SK-N-SH treated with all-trans-retinoic acid at 6 μM for 48 hours (cell line): ENCODE results near the gene INSR.

ENCODE experiments used
- ATAC-seq: fragments of 200-7000 bp; cut with Tn5 transposase; 3 replicates; pipeline ENCODE4 v1.9.1; 2020; ENCODE audit warnings: mild to moderate bottlenecking, moderate library complexity
- ARNTL ChIP-seq: fragments of 450-650 bp; formaldehyde crosslinking; IDR thresholded peaks from 2 replicates; pipeline ENCODE4 v1.5.0; 2020; ENCODE audit warnings: low read depth, mild to moderate bottlenecking, moderate library complexity, borderline replicate concordance
- BACH2 ChIP-seq: fragments of 250-450 bp; sonication (Bioruptor Pico); IDR thresholded peaks from 2 replicates; pipeline ENCODE4 v1.9.0; 2021; ENCODE audit warnings: mild to moderate bottlenecking, borderline replicate concordance
- CSRNP3 ChIP-seq: fragments of 250-450 bp; sonication (Bioruptor Pico); IDR thresholded peaks from 2 replicates; pipeline ENCODE4 v1.5.1; 2021; ENCODE audit warnings: mild to moderate bottlenecking, moderate library complexity
- ESRRG ChIP-seq: fragments of 250-450 bp; sonication (Bioruptor Pico); IDR thresholded peaks from 2 replicates; pipeline ENCODE4 v1.6.1; 2021; ENCODE audit warnings: mild to moderate bottlenecking
- GLIS3 ChIP-seq: fragments of 250-450 bp; sonication (Bioruptor Pico); IDR thresholded peaks from 2 replicates; pipeline ENCODE4 v1.5.0; 2020; ENCODE audit warnings: mild to moderate bottlenecking, moderate library complexity
- ISL1 ChIP-seq: fragments of 250-450 bp; sonication (Bioruptor Pico); IDR thresholded peaks from 2 replicates; pipeline ENCODE4 v2.1.2; 2022; ENCODE audit warnings: mild to moderate bottlenecking, moderate library complexity
- OSR1 ChIP-seq: fragments of 250-450 bp; sonication (Bioruptor Pico); IDR thresholded peaks from 2 replicates; pipeline ENCODE4 v1.8.0; 2022; ENCODE audit warnings: moderate library complexity, mild to moderate bottlenecking, inconsistent platforms
- PATZ1 ChIP-seq: fragments of 250-450 bp; sonication (Bioruptor Pico); IDR thresholded peaks from 2 replicates; pipeline ENCODE4 v1.8.0; 2020; ENCODE audit warnings: mild to moderate bottlenecking, moderate library complexity, borderline replicate concordance
- PPARA ChIP-seq: fragments of 250-450 bp; sonication (Bioruptor Pico); IDR thresholded peaks from 2 replicates; pipeline ENCODE4 v1.5.0; 2020; ENCODE audit warnings: mild to moderate bottlenecking, borderline replicate concordance
- RARB ChIP-seq: fragments of 250-450 bp; sonication (Bioruptor Pico); IDR thresholded peaks from 2 replicates; pipeline ENCODE4 v1.8.0; 2021; ENCODE audit warnings: mild to moderate bottlenecking, moderate library complexity
- SNAI2 ChIP-seq: fragments of 250-450 bp; sonication (Bioruptor Pico); IDR thresholded peaks from 2 replicates; pipeline ENCODE4 v1.5.0; 2020; ENCODE audit warnings: mild to moderate bottlenecking, moderate library complexity
- TCF4 ChIP-seq: fragments of 250-450 bp; sonication (Bioruptor Pico); IDR thresholded peaks from 2 replicates; pipeline ENCODE4 v1.8.0; 2021; ENCODE audit warnings: mild to moderate bottlenecking, moderate library complexity, borderline replicate concordance
- TOX ChIP-seq: fragments of 250-450 bp; sonication (Bioruptor Pico); IDR thresholded peaks from 2 replicates; pipeline ENCODE4 v1.8.0; 2021; ENCODE audit warnings: mild to moderate bottlenecking, moderate library complexity, borderline replicate concordance
- ZC3H10 ChIP-seq: fragments of 250-450 bp; sonication (Bioruptor Pico); IDR thresholded peaks from 2 replicates; pipeline ENCODE4 v1.5.1; 2021; ENCODE audit warnings: mild to moderate bottlenecking, moderate library complexity
- ZFP3 ChIP-seq: fragments of 250-450 bp; sonication (Bioruptor Pico); IDR thresholded peaks from 2 replicates; pipeline ENCODE4 v1.5.0; 2020; ENCODE audit warnings: mild to moderate bottlenecking, moderate library complexity
- ZFP30 ChIP-seq: fragments of 450-650 bp; formaldehyde crosslinking; IDR thresholded peaks from 2 replicates; pipeline ENCODE4 v1.5.0; 2022; ENCODE audit warnings: mild to moderate bottlenecking, moderate library complexity
- ZNF565 ChIP-seq: fragments of 450-650 bp; formaldehyde crosslinking; conservative IDR thresholded peaks from 2 replicates; pipeline ENCODE4 v1.5.0; 2020; ENCODE audit warnings: low read depth, mild to moderate bottlenecking, moderate library complexity
- ZNF70 ChIP-seq: fragments of 450-650 bp; formaldehyde crosslinking; IDR thresholded peaks from 2 replicates; pipeline ENCODE4 v1.5.0; 2020; ENCODE audit warnings: mild to moderate bottlenecking, moderate library complexity
- ZNF8 ChIP-seq: fragments of 450-650 bp; formaldehyde crosslinking; IDR thresholded peaks from 2 replicates; pipeline ENCODE4 v1.5.0; 2020; ENCODE audit warnings: mild to moderate bottlenecking, moderate library complexity
- TF ChIP-seq, protein P1 (sequence below): fragments of 250-450 bp; sonication (Bioruptor Pico); IDR thresholded peaks from 2 replicates; pipeline ENCODE4 v1.5.1; 2020; ENCODE audit warnings: low read depth, mild to moderate bottlenecking, moderate library complexity
- TF ChIP-seq, protein P2 (sequence below): fragments of 250-450 bp; sonication (Bioruptor Pico); IDR thresholded peaks from 2 replicates; pipeline ENCODE4 v1.8.0; 2021; ENCODE audit warnings: low read depth, mild to moderate bottlenecking, moderate library complexity, borderline replicate concordance
- TF ChIP-seq, protein P3 (sequence below): fragments of 250-450 bp; sonication (Bioruptor Pico); IDR thresholded peaks from 2 replicates; pipeline ENCODE4 v1.5.0; 2020; ENCODE audit warnings: mild to moderate bottlenecking, moderate library complexity

Gene INSR

GRCh38 chr19:7337380-7338194 is 43.4 kb upstream of the INSR start:
- ATAC-seq, result no peak

GRCh38 chr19:7336321-7336973 is 42.2 kb upstream of the INSR start:
- TF ChIP-seq ZFP30, result no peak
- no peak for TF ChIP-seq OSR1 (CRISPR knock-in tag)
- TF ChIP-seq ZNF8 (CRISPR knock-in tag), result no peak
- no peak for TF ChIP-seq RARB
- no peak for TF ChIP-seq ZNF70 (CRISPR knock-in tag)
- TF ChIP-seq ZFP3, result no peak
- TF ChIP-seq SNAI2 (CRISPR knock-in tag), result no peak
- no peak for TF ChIP-seq ARNTL (CRISPR knock-in tag)
- TF ChIP-seq TCF4 (CRISPR knock-in tag), result no peak
- TF ChIP-seq, protein P1, sequence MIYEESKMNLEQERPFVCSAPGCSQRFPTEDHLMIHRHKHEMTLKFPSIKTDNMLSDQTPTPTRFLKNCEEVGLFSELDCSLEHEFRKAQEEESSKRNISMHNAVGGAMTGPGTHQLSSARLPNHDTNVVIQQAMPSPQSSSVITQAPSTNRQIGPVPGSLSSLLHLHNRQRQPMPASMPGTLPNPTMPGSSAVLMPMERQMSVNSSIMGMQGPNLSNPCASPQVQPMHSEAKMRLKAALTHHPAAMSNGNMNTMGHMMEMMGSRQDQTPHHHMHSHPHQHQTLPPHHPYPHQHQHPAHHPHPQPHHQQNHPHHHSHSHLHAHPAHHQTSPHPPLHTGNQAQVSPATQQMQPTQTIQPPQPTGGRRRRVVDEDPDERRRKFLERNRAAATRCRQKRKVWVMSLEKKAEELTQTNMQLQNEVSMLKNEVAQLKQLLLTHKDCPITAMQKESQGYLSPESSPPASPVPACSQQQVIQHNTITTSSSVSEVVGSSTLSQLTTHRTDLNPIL (CRISPR knock-in tag), result no peak
- no peak for TF ChIP-seq ZC3H10 (CRISPR knock-in tag)
- no peak for TF ChIP-seq CSRNP3 (CRISPR knock-in tag)
- no peak for TF ChIP-seq PATZ1 (CRISPR knock-in tag)
- no peak for TF ChIP-seq GLIS3
- no peak for TF ChIP-seq BACH2
- no peak for TF ChIP-seq TOX (CRISPR knock-in tag)
- TF ChIP-seq ZNF565, result no peak
- no peak for TF ChIP-seq ESRRG (CRISPR knock-in tag)
- TF ChIP-seq PPARA, result no peak
- TF ChIP-seq ISL1, result no peak
- no peak for ATAC-seq

More at GRCh38 chr19:7337380-7338194, 43.4 kb upstream of the INSR start:
- no peak for TF ChIP-seq ZFP3

- no peak for ATAC-seq
- TF ChIP-seq, protein P2, sequence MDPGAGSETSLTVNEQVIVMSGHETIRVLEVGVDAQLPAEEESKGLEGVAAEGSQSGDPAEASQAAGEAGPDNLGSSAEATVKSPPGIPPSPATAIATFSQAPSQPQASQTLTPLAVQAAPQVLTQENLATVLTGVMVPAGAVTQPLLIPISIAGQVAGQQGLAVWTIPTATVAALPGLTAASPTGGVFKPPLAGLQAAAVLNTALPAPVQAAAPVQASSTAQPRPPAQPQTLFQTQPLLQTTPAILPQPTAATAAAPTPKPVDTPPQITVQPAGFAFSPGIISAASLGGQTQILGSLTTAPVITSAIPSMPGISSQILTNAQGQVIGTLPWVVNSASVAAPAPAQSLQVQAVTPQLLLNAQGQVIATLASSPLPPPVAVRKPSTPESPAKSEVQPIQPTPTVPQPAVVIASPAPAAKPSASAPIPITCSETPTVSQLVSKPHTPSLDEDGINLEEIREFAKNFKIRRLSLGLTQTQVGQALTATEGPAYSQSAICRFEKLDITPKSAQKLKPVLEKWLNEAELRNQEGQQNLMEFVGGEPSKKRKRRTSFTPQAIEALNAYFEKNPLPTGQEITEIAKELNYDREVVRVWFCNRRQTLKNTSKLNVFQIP (CRISPR knock-in tag), result no peak
- TF ChIP-seq, protein P1 (CRISPR knock-in tag), result no peak
- TF ChIP-seq ZNF8 (CRISPR knock-in tag), result no peak
- no peak for TF ChIP-seq TOX (CRISPR knock-in tag)
- no peak for TF ChIP-seq ARNTL (CRISPR knock-in tag)
- no peak for TF ChIP-seq ZFP30
- TF ChIP-seq, protein P3, sequence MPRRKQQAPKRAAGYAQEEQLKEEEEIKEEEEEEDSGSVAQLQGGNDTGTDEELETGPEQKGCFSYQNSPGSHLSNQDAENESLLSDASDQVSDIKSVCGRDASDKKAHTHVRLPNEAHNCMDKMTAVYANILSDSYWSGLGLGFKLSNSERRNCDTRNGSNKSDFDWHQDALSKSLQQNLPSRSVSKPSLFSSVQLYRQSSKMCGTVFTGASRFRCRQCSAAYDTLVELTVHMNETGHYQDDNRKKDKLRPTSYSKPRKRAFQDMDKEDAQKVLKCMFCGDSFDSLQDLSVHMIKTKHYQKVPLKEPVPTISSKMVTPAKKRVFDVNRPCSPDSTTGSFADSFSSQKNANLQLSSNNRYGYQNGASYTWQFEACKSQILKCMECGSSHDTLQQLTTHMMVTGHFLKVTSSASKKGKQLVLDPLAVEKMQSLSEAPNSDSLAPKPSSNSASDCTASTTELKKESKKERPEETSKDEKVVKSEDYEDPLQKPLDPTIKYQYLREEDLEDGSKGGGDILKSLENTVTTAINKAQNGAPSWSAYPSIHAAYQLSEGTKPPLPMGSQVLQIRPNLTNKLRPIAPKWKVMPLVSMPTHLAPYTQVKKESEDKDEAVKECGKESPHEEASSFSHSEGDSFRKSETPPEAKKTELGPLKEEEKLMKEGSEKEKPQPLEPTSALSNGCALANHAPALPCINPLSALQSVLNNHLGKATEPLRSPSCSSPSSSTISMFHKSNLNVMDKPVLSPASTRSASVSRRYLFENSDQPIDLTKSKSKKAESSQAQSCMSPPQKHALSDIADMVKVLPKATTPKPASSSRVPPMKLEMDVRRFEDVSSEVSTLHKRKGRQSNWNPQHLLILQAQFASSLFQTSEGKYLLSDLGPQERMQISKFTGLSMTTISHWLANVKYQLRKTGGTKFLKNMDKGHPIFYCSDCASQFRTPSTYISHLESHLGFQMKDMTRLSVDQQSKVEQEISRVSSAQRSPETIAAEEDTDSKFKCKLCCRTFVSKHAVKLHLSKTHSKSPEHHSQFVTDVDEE (CRISPR knock-in tag), result no peak
- no peak for TF ChIP-seq ESRRG (CRISPR knock-in tag)
- no peak for TF ChIP-seq GLIS3
- no peak for TF ChIP-seq BACH2
- no peak for TF ChIP-seq ZFP3
- TF ChIP-seq CSRNP3 (CRISPR knock-in tag), result no peak
- TF ChIP-seq ZNF70 (CRISPR knock-in tag), result no peak
- TF ChIP-seq, all 23 proteins: peak for 0
Measured at GRCh38 chr19:7333198-7334118, 39.2 kb upstream of the INSR start.
